Rectal smooth muscle tissue (tissue), 1 donor: Measurements from ENCODE around the gene SEMA4D.

Experiments used
- H3K27ac ChIP-seq: one replicate; pipeline ENCODE4 v1.7.0; 2013; ENCODE audit warnings: low read depth, low read length, inconsistent platforms
- H3K27me3 ChIP-seq: one replicate; pipeline ENCODE4 v1.7.0; 2013; ENCODE audit warnings: low read length; ENCODE audit not compliant: control insufficient read depth, insufficient read depth
- H3K36me3 ChIP-seq: one replicate; pipeline ENCODE4 v1.7.0; 2013; ENCODE audit warnings: low read length; ENCODE audit not compliant: control insufficient read depth, insufficient read depth
- H3K4me1 ChIP-seq: one replicate; pipeline ENCODE4 v1.7.0; 2013; ENCODE audit warnings: low read length; ENCODE audit not compliant: control insufficient read depth, insufficient read depth
- H3K4me3 ChIP-seq: one replicate; pipeline ENCODE4 v1.7.0; 2013; ENCODE audit warnings: low read length
- H3K9ac ChIP-seq: one replicate; pipeline ENCODE4 v1.7.0; 2013; ENCODE audit warnings: low read length

Gene SEMA4D

GRCh38 chr9:89314955-89315354, 183.0 kb downstream of the SEMA4D start:
- H3K9ac ChIP-seq: no peak overlapping the region
- no peaks in the 10 kb centered on the region for H3K27me3 ChIP-seq
- H3K36me3 ChIP-seq: no peaks in the 10 kb centered on the region
- no peak overlapping the region for H3K27ac ChIP-seq
- H3K4me1 ChIP-seq: peaks cover 16% of the 10 kb centered on the region
- no peak overlapping the region for H3K4me3 ChIP-seq

DNA sequence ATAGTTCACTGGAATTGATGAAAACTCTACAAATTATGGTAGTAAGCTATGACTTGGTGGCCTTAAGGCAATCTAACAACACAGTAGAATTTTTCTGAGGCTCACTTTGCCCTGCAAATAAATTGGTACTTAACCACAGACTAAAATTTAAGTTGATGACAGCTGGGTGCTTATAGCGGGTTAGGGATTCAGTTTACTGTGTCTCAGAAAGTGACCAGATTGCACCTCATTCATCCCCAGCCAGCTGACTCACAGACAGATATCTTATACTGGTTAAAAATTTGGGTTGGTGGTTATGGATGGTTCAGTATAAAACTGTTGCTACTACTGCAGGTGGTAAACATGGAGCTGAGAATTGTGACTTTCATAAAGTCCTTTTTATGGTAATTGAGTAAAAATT, 184.1 kb downstream of the SEMA4D start:
- Histone ChIP-seq H3K9ac (no peak overlapping the region), H3K36me3 (no peaks in the 10 kb centered on the region), H3K4me1 (peaks cover 12% of the 10 kb centered on the region), H3K27me3 (no peaks in the 10 kb centered on the region), H3K27ac (no peak overlapping the region), H3K4me3 (no peak overlapping the region)

GRCh38 chr9:89312222-89312571, 185.7 kb downstream of the SEMA4D start:
- Histone ChIP-seq H3K9ac (no peak overlapping the region), H3K4me1 (peaks cover 12% of the 10 kb centered on the region), H3K4me3 (peak overlapping the region; percentile 70), H3K27ac (no peak overlapping the region), H3K27me3 (no peaks in the 10 kb centered on the region), H3K36me3 (no peaks in the 10 kb centered on the region)

DNA sequence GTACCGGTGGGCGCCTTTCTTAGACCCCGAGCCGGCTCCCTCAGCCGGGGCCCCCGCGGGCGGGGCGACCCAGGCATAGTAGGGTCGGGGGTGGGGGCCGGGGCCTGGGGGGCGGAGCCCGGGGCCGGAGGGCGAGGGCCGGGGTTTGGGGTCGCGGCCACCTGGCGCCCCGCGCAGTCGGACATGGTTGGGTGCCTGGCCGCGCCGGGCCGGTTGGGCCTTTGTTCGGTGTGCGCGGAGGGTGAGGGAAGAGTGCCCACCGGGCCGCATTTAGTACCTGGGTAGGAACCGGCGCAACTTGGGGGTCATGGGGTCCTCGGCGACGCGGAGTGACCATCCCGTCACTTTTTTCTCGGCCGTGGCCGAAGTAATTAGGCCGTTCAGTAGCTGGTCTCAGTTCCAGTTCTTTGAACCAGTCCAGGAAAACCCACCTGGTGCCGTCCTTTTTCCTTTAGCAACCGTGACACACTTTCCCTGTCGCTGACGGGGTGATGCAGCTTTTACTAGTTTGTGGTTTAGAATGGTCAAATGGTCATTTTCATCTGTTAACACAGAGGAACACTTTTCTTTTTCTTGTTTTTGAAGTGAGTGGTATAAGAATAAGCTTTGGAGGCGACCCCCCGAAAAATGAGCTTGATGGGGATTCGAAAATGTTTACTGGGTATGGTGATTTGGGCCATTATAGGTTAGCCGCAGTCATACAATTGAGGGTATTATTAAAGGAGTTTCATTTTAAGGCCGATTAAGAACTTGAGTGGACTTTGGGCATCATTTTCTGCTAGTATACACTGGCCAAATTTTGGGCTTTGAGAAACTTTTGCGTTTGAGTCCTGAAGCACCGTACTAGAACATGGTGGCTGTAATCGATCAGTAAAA, 186.3 kb downstream of the SEMA4D start:
- H3K27ac ChIP-seq: peak overlapping the region; percentile 99
- no peaks in the 10 kb centered on the region for H3K36me3 ChIP-seq
- H3K4me1 ChIP-seq: peaks cover 12% of the 10 kb centered on the region
- H3K4me3 ChIP-seq: peak overlapping the region; percentile 70
- no peak overlapping the region for H3K9ac ChIP-seq
- H3K27me3 ChIP-seq: no peaks in the 10 kb centered on the region
